HUES48 (cell line): ENCODE measurements around the gene PAK4.

Source experiments
- H3K27ac ChIP-seq: one replicate; pipeline ENCODE4 v1.7.0; 2013; ENCODE audit warnings: low read depth, low read length, inconsistent platforms
- H3K27me3 ChIP-seq: 2 replicates; pipeline ENCODE4 v1.6.1; 2013; ENCODE audit warnings: mild to moderate bottlenecking, low read length; ENCODE audit not compliant: control insufficient read depth, insufficient read depth
- H3K36me3 ChIP-seq: 2 replicates; pipeline ENCODE4 v1.6.1; 2013; ENCODE audit warnings: low read length; ENCODE audit not compliant: control insufficient read depth, insufficient read depth
- H3K4me1 ChIP-seq: 2 replicates; pipeline ENCODE4 v1.6.1; 2013; ENCODE audit warnings: mild to moderate bottlenecking, low read length; ENCODE audit not compliant: control insufficient read depth, insufficient read depth
- H3K4me3 ChIP-seq: 2 replicates; pipeline ENCODE4 v1.5.1; 2013; ENCODE audit warnings: mild to moderate bottlenecking, low read depth, low read length
- H3K9ac ChIP-seq: 2 replicates; pipeline ENCODE4 v1.6.1; 2013; ENCODE audit warnings: mild to moderate bottlenecking, low read depth, low read length, moderate library complexity
- H3K9me3 ChIP-seq: 2 replicates; pipeline ENCODE4 v1.6.1; 2013; ENCODE audit warnings: low read length; ENCODE audit not compliant: control insufficient read depth, insufficient read depth

Gene PAK4

DNA sequence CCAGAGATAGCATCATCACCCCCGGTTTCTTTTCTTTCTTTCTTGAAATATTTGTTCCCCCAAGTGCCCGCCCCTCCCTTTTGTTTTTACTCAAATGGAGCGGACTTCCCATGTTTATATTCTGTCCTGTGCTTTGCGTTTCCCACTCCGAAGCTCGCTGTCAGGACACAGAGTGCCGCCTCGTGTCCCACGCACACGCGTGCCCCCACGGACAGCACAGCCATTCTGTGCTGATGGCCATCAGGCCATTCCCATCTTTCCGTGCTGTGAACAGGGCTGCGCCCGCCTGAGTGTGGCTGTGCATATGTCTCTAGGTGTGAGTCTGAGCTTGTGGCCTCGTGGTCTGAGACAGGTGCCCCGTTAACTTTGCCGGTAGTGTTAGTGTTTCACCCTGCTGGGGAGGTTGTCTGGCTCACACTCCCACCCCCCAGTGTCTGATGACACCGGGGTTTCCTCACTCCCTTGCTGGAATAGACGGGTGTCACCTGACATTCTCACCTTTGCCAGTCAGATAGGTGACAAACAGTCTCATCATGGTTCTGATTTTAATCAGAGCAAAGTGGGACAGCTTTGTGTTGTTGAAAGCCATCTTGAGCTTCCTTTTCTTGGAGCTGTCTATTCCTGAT is 6.9 kb downstream of the PAK4 start:
- Histone ChIP-seq H3K9me3 (no peaks in the 10 kb centered on the region), H3K4me1 (peaks cover 49% of the 10 kb centered on the region), H3K36me3 (no peaks in the 10 kb centered on the region; the same call in 1 of the 2 replicates), H3K4me3 (no peak overlapping the region), H3K27ac (no peak overlapping the region), H3K27me3 (no peaks in the 10 kb centered on the region), H3K9ac (no peak overlapping the region)

DNA sequence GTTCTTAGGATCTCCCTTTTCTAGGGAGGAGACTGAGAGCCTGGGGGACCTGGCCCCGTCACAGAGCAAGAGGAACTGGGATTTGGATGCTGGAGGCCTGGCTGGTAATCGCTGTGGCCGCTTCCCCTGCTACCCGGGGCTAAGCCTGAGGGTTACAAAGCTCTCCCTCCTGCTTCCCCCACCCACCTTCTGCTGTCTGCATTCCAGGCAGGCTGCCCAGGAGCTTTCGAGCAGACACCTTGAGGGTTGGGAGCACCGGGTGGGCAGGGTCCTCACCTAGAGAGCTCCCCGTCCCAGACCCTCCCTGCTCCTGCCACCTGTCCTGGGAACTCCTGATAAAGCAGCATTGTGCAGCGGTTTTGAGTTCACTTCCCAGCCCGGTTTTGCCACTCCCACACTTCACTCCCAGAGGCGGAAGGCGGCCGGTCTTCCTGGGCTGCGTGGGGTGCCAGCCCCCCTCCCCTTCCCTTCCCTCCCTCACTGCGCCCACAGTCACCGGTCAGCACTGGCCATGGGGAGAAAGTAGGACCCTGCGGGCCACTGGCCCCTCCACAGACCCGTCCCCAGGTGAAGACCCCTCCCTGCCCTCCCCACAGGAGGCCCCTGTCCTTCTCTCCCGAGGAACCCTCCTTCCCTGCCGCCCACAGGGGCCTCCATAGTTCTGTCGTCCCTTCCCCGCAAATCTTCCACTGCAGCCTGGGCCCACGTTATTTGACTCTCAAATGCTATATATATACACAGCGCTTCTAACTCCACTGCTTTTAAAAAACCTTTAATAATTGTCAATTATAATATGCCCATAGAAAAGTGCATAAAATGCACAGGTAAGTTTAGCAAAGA is 8.1 kb downstream of the PAK4 start:
- Histone ChIP-seq H3K27ac (peak overlapping the region; percentile 37), H3K4me3 (no peak overlapping the region)

DNA sequence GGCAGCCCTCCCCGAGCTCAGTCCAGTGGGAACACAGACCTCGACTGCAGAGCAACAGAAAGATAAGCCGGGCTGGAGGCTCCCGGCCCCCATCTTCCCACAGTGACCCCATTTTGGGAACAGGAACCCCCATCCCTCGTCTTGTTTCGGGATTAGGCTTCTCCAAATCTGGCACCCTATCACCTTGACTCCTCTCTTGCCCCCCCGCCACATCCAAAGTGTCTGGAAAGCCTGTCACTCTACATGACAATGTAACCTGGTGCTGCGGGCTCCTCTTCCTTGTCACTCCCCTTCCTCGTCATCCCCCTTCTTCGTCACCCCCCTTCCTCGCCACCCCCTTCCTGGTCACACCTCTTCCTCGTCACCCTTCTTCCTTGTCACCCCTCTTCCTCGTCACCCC is 10.1 kb downstream of the PAK4 start:
- Histone ChIP-seq H3K27ac (no peak overlapping the region), H3K27me3 (no peaks in the 10 kb centered on the region), H3K4me1 (peaks cover 76% of the 10 kb centered on the region), H3K9me3 (no peaks in the 10 kb centered on the region), H3K4me3 (no peak overlapping the region), H3K9ac (no peak overlapping the region), H3K36me3 (no peaks in the 10 kb centered on the region)

More for the DNA sequence above, 8.1 kb downstream of the PAK4 start:
- Histone ChIP-seq H3K36me3 (no peaks in the 10 kb centered on the region; the same call in 1 of the 2 replicates), H3K27me3 (no peaks in the 10 kb centered on the region), H3K9ac (no peak overlapping the region), H3K9me3 (no peaks in the 10 kb centered on the region), H3K4me1 (peaks cover 55% of the 10 kb centered on the region)

DNA sequence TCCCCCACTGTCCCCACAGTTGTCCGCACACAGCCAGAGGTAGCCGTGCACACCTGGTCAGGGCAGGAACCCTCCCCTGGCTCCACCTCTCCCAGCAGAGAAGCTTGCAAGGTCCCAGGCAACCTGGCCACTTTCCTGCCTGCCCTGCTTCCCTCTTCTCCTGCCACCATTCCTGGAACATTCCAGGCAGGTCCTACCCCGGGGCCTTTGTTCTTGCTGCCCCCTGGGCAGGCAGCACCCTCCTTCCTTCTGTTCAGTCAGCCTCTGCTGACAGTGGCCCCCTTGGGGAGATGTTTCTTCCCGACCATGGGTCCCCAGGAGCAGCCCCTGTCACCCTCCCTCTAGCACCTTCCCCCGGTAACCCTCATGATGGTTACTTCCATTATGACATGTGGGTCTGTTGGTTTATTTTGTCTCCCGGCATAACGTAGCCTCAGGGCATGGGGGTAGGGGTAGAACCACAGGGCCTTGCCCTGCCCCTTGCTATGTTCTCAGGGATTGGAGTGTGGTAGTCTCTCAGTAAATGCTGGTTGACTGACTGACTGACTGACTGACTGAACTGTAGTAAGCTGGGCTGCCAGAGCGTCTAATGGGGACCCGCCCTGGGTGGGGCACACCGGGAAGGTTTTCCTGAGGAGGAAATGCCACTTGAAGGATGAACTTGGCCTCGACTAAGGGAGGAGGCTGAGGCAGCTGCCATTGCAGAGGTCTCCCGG is 10.8 kb downstream of the PAK4 start:
- Histone ChIP-seq H3K9ac (no peak overlapping the region), H3K27ac (no peak overlapping the region), H3K4me3 (no peak overlapping the region), H3K4me1 (peaks cover 79% of the 10 kb centered on the region), H3K27me3 (no peaks in the 10 kb centered on the region), H3K9me3 (no peaks in the 10 kb centered on the region), H3K36me3 (no peaks in the 10 kb centered on the region)

DNA sequence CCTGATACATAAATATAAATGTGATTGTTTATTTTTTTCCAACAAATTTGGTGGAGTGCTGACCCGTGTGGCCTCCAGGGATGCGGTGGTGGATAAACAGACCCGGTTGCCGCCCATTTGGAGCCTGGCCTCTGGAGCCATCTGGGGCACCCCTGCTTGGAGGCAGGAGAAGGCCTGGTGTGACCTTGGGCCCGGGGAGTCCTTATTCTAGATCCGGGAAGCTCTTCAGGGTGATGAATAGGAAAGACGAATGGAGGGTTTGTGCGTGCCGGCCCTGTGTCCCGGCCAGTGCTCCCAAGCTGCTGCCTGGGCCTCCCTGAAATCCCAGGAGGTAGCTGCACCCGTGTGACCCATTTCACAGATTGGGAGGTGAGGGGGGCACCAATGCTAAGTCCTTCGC is 11.5 kb downstream of the PAK4 start:
- Histone ChIP-seq H3K4me1 (peaks cover 79% of the 10 kb centered on the region), H3K27ac (no peak overlapping the region)

GRCh38 chr19:39138221-39139211 is 12.9 kb downstream of the PAK4 start:
- Histone ChIP-seq H3K27ac (peak overlapping the region; percentile 68), H3K27me3 (no peaks in the 10 kb centered on the region), H3K4me3 (no peak overlapping the region), H3K9me3 (no peaks in the 10 kb centered on the region), H3K9ac (no peak overlapping the region), H3K4me1 (peaks cover 73% of the 10 kb centered on the region), H3K36me3 (no peaks in the 10 kb centered on the region)

More for the DNA sequence above, 11.5 kb downstream of the PAK4 start:
- Histone ChIP-seq H3K9ac (no peak overlapping the region), H3K36me3 (no peaks in the 10 kb centered on the region), H3K27me3 (no peaks in the 10 kb centered on the region), H3K9me3 (no peaks in the 10 kb centered on the region), H3K4me3 (no peak overlapping the region)

DNA sequence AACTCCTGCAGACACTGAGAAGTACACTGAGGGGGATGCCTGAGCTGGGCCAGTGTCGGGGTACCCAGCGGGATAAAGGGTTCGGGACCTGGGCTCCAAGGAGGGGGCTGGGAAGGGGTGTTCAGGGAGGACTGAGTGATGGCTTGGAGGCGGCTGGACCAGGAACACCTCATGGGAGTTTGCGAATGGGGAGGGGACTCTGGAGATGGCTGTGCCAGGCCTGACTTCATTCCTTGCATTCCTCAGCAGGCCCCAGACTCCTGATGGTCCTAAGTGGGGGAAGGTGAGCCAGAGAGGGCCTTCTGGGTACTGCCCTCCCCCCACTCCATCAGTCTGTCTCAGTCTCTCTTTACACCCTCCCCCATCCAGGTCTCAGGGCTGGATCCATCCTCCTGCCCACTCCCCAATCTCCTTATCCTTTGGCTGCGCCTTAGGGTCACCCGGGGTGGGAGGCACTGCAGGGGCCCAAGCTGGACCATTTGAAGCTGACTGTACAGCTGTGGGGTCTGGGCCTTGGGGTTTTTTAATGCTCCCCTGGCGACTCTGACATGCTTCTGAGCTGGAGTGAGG is 13.8 kb downstream of the PAK4 start:
- H3K4me3 ChIP-seq, result no peak overlapping the region
- H3K4me1 ChIP-seq, result peaks cover 71% of the 10 kb centered on the region
- H3K36me3 ChIP-seq, result no peaks in the 10 kb centered on the region
- no peaks in the 10 kb centered on the region for H3K27me3 ChIP-seq
- peak overlapping the region; percentile 68 for H3K27ac ChIP-seq
- no peak overlapping the region for H3K9ac ChIP-seq
- no peaks in the 10 kb centered on the region for H3K9me3 ChIP-seq

GRCh38 chr19:39139971-39140453 is 14.4 kb downstream of the PAK4 start:
- Histone ChIP-seq H3K9me3 (no peaks in the 10 kb centered on the region), H3K9ac (no peak overlapping the region; the same call in 1 of the 2 replicates), H3K4me1 (peaks cover 74% of the 10 kb centered on the region), H3K27me3 (no peaks in the 10 kb centered on the region), H3K4me3 (no peak overlapping the region), H3K36me3 (no peaks in the 10 kb centered on the region), H3K27ac (peak overlapping the region; percentile 2)

- no peak overlapping the region for H3K4me3 ChIP-seq
- H3K27ac ChIP-seq, result no peak overlapping the region
- H3K9ac ChIP-seq, result no peak overlapping the region; the same call in 1 of the 2 replicates
- no peaks in the 10 kb centered on the region for H3K9me3 ChIP-seq
- no peaks in the 10 kb centered on the region for H3K27me3 ChIP-seq
- no peaks in the 10 kb centered on the region for H3K36me3 ChIP-seq
- H3K4me1 ChIP-seq, result peaks cover 73% of the 10 kb centered on the region
Observed at GRCh38 chr19:39140594-39140993, 15.0 kb downstream of the PAK4 start.

DNA sequence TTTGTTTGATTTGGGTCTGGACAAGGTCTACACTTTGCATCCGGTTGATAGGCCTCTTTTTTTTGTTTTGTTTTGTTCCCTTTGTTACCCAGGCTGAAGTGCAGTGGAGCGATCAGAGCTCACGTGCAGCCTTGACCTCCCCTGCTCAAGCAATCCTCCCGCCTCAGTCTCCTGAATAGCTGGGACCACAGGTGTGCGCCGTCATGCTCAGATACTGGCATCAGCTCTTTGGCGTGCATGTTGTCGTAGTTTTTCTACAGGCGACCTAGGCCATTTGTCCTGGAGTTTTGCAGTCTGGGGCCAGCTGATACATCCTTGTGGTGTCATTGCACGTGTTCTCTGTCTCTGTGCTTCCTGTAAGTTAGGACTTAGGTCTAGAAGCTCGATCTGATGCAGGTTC is 16.3 kb downstream of the PAK4 start:
- Histone ChIP-seq H3K36me3 (no peaks in the 10 kb centered on the region), H3K27ac (no peak overlapping the region), H3K9ac (no peak overlapping the region), H3K4me1 (peaks cover 71% of the 10 kb centered on the region), H3K4me3 (no peak overlapping the region), H3K9me3 (no peaks in the 10 kb centered on the region), H3K27me3 (no peaks in the 10 kb centered on the region)
